Panc1 (cell line): ENCODE measurements around the gene TP53RK.

Experiments
- CTCF ChIP-seq: fragments of 450-650 bp; IDR thresholded peaks from 2 replicates; pipeline ENCODE4 v1.5.1; 2017; ENCODE audit warnings: mild to moderate bottlenecking
- POLR2AphosphoS5 ChIP-seq: IDR thresholded peaks from 2 replicates; pipeline ENCODE4 v1.6.1; 2012; ENCODE audit warnings: mild to moderate bottlenecking, low read depth, low read length, moderate library complexity
- REST ChIP-seq, 2 experiments: IDR thresholded peaks; 2 replicates each; pipeline ENCODE4 v1.6.1; 2011 to 2012; ENCODE audit warnings: low read depth in 2 of 2, control low read depth in 1 of 2, low read length in 1 of 2, mild to moderate bottlenecking in 1 of 2, moderate library complexity in 1 of 2; ENCODE audit not compliant: insufficient read depth in 1 of 2
- SIN3A ChIP-seq: IDR thresholded peaks from 2 replicates; pipeline ENCODE4 v1.6.1; 2012; ENCODE audit warnings: low read depth, mild to moderate bottlenecking, low read length, moderate library complexity, borderline replicate concordance; ENCODE audit not compliant: insufficient read depth
- TCF7L2 ChIP-seq: IDR thresholded peaks from 2 replicates; pipeline ENCODE4 v1.6.1; 2011; ENCODE audit warnings: mild to moderate bottlenecking, low read depth, low read length, inconsistent platforms

- TF ChIP-seq CTCF (no peak), POLR2AphosphoS5 (no peak), SIN3A (no peak), REST (IDR thresholded peaks at IDR 0.05; ENCODE audit: insufficient read depth in 1 of 2, low read depth in 2 of 2, low read length in 1 of 2) (no peak), TCF7L2 (no peak)
Observed at GRCh38 chr20:46670585-46671584, 18.4 kb downstream of the TP53RK start.
